Caco-2 (cell line): ENCODE data around the gene PAK1. TPM values are rescaled to one million over a fixed set of nuclear protein-coding genes. Genes with fewer than 3 reads are reported as not detected.

Experiments
- BruUV-seq: library from RNA; stranded (reverse); fragments of 400-500 nt; replicated peaks from 2 replicates; lab custom pipeline; 2021; lab: Mats Ljungman, UMichigan
- CTCF ChIA-PET: fragments of 300-600 bp; sonication (Branson Sonifier 250); formaldehyde crosslinking; loops from one replicate; lab custom pipeline; 2022; ENCODE audit warnings: antibody characterized with exemption; lab: Charles Lee
- POLR2A ChIA-PET: fragments of 300-600 bp; sonication (Branson Sonifier 250); formaldehyde crosslinking; loops from one replicate; lab custom pipeline; 2022; ENCODE audit warnings: antibody characterized with exemption; lab: Charles Lee
- DNase-seq, 2 experiments: peaks; one replicate each; pipeline versions ENCODE4 v3.0.0 to v3.0.0-alpha.2; 2020 to 2022
- H3K27me3 ChIP-seq: replicated peaks from 2 replicates; pipeline ENCODE4 v1.6.0; 2011; ENCODE audit warnings: low read length; ENCODE audit not compliant: control insufficient read depth, insufficient read depth
- H3K36me3 ChIP-seq: 2 replicates; pipeline ENCODE4 v1.5.1; 2011; ENCODE audit warnings: low read length; ENCODE audit not compliant: control insufficient read depth, insufficient read depth
- H3K4me1 ChIP-seq: fragments of 250-450 bp; sonication (Bioruptor Pico); 2 replicates; pipeline ENCODE4 v1.5.1; 2020; ENCODE audit warnings: mild to moderate bottlenecking
- H3K4me3 ChIP-seq: 2 replicates; pipeline ENCODE4 v1.5.1; 2011; ENCODE audit warnings: low read depth, mild to moderate bottlenecking, control low read depth, low read length
- H3K9me3 ChIP-seq: fragments of 250-450 bp; sonication (Bioruptor Pico); 2 replicates; pipeline ENCODE4 v1.5.1; 2020; ENCODE audit warnings: mild to moderate bottlenecking, moderate library complexity
- H3K27ac Mint-ChIP-seq: one replicate; pipeline ENCODE4 v1.8.0; 2022; ENCODE audit warnings: mixed read lengths; ENCODE audit not compliant: unreplicated experiment
- H3K27me3 Mint-ChIP-seq: one replicate; pipeline ENCODE4 v1.8.0; 2022; ENCODE audit warnings: mixed read lengths; ENCODE audit not compliant: insufficient read depth, unreplicated experiment
- H3K36me3 Mint-ChIP-seq: one replicate; pipeline ENCODE4 v1.8.0; 2022; ENCODE audit warnings: mild to moderate bottlenecking, mixed read lengths; ENCODE audit not compliant: insufficient read depth, unreplicated experiment
- H3K4me1 Mint-ChIP-seq: one replicate; pipeline ENCODE4 v1.8.0; 2022; ENCODE audit warnings: low read depth, mixed read lengths; ENCODE audit not compliant: unreplicated experiment
- H3K4me3 Mint-ChIP-seq: one replicate; pipeline ENCODE4 v1.8.0; 2022; ENCODE audit warnings: mild to moderate bottlenecking, moderate library complexity, mixed read lengths; ENCODE audit not compliant: unreplicated experiment
- H3K9me3 Mint-ChIP-seq: one replicate; pipeline ENCODE4 v1.8.0; 2022; ENCODE audit warnings: mixed read lengths; ENCODE audit not compliant: unreplicated experiment
- CTCF ChIP-seq, 2 experiments: fragments of 200-600 bp in 1 of 2; IDR thresholded peaks; 1 replicate in 1 of 2; 2 replicates in 1 of 2; pipeline versions ENCODE4 v1.5.1 to v1.8.0; 2011 to 2022; ENCODE audit warnings: antibody characterized with exemption in 1 of 2, control low read depth in 1 of 2, inconsistent platforms in 1 of 2, low read depth in 1 of 2, low read length in 1 of 2, mild to moderate bottlenecking in 1 of 2, moderate library complexity in 1 of 2; ENCODE audit not compliant: insufficient read depth in 1 of 2, severe bottlenecking in 1 of 2, unreplicated experiment in 1 of 2
- intact Hi-C: fragments of 100-400 bp; cut with micrococcal nuclease; formaldehyde crosslinking; loops from one replicate; pipeline ENCODE4 v1.10.0; 2022; ENCODE audit not compliant: unreplicated experiment
- total RNA-seq: library from RNA; stranded (reverse); gene quantifications from 2 replicates; pipeline ENCODE4 v1.2.3, GENCODE V29; 2022

PAK1 gene
- total RNA-seq, 1 experiment from 2014 or later: 81.1 TPM

GRCh38 chr11:77444261-77444660 lies 29.6 kb downstream of the PAK1 start:
- ChIA-PET POLR2A (no interaction called here), CTCF (interaction anchor here (0.6 kb wide), 1 partner anchor 249 kb away, joined by 6 read pairs; no protein-coding TSS in a partner anchor)
- no peak overlapping the region for H3K27ac Mint-ChIP-seq
- H3K9me3 ChIP-seq: no peaks in the 10 kb centered on the region
- H3K4me1 Mint-ChIP-seq: peaks cover 30% of the 10 kb centered on the region
- DNase-seq: no peak
- no TSS peak for BruUV-seq
- H3K4me3 ChIP-seq: no peak overlapping the region
- no peak overlapping the region for H3K4me3 Mint-ChIP-seq
- H3K4me1 ChIP-seq: peaks cover 14% of the 10 kb centered on the region
- H3K36me3 ChIP-seq: no peaks in the 10 kb centered on the region
- intact Hi-C loops: no loop called here
- H3K36me3 Mint-ChIP-seq: no peaks in the 10 kb centered on the region
- no peaks in the 10 kb centered on the region for H3K27me3 ChIP-seq
- H3K27me3 Mint-ChIP-seq: no peaks in the 10 kb centered on the region
- no peaks in the 10 kb centered on the region for H3K9me3 Mint-ChIP-seq
- no peak for TF ChIP-seq CTCF (IDR thresholded peaks at IDR 0.05; ENCODE audit: insufficient read depth in 1 of 2, low read depth in 1 of 2, low read length in 1 of 2, severe bottlenecking in 1 of 2, unreplicated experiment in 1 of 2)

GRCh38 chr11:77442394-77443053 lies 31.4 kb downstream of the PAK1 start:
- Histone ChIP-seq H3K4me1 (peaks cover 14% of the 10 kb centered on the region), H3K9me3 (no peaks in the 10 kb centered on the region), H3K4me3 (no peak overlapping the region), H3K36me3 (no peaks in the 10 kb centered on the region), H3K27me3 (no peaks in the 10 kb centered on the region)
- Mint-ChIP-seq H3K27ac (no peak overlapping the region), H3K4me3 (no peak overlapping the region), H3K9me3 (no peaks in the 10 kb centered on the region), H3K36me3 (no peaks in the 10 kb centered on the region), H3K4me1 (peaks cover 22% of the 10 kb centered on the region), H3K27me3 (no peaks in the 10 kb centered on the region)
- BruUV-seq: no TSS peak
- intact Hi-C loops: no loop called here
- CTCF ChIA-PET: no interaction called here
- POLR2A ChIA-PET: no interaction called here
- DNase-seq: no peak
- no peak for TF ChIP-seq CTCF (IDR thresholded peaks at IDR 0.05; ENCODE audit: insufficient read depth in 1 of 2, low read depth in 1 of 2, low read length in 1 of 2, severe bottlenecking in 1 of 2, unreplicated experiment in 1 of 2)

GRCh38 chr11:77441426-77441825 lies 32.5 kb downstream of the PAK1 start:
- H3K9me3 Mint-ChIP-seq: no peaks in the 10 kb centered on the region
- no peaks in the 10 kb centered on the region for H3K9me3 ChIP-seq
- no peak overlapping the region for H3K27ac Mint-ChIP-seq
- no peak overlapping the region for H3K4me3 ChIP-seq
- no peaks in the 10 kb centered on the region for H3K27me3 Mint-ChIP-seq
- ChIA-PET POLR2A (no interaction called here), CTCF (no interaction called here)
- no TSS peak for BruUV-seq
- no peaks in the 10 kb centered on the region for H3K27me3 ChIP-seq
- TF ChIP-seq CTCF (IDR thresholded peaks at IDR 0.05; ENCODE audit: insufficient read depth in 1 of 2, low read depth in 1 of 2, low read length in 1 of 2, severe bottlenecking in 1 of 2, unreplicated experiment in 1 of 2): no peak
- no peaks in the 10 kb centered on the region for H3K36me3 ChIP-seq
- intact Hi-C loops: no loop called here
- H3K4me1 ChIP-seq: peaks cover 24% of the 10 kb centered on the region
- H3K36me3 Mint-ChIP-seq: no peaks in the 10 kb centered on the region
- H3K4me1 Mint-ChIP-seq: peaks cover 23% of the 10 kb centered on the region
- DNase-seq: no peak
- no peak overlapping the region for H3K4me3 Mint-ChIP-seq
